Hematopoietic multipotent progenitor cell treated with erythropoietin and hydrocortisone succinate and interleukin-3 and kit ligand, for 15 days (in vitro differentiated cells): Measurements from ENCODE around the gene TRPC6.
"Not testable (repeated sequence)": the region's sequence is repeated elsewhere in the genome, so short reads cannot be mapped to it uniquely, and the experiment has no call there.

Experiments used
- DNase-seq: peaks from one replicate; pipeline ENCODE4 v3.0.0-alpha.2; 2015; ENCODE audit warnings: low spot score

TRPC6 gene

GRCh38 chr11:101521821-101522220 is 62.0 kb downstream of the TRPC6 start:
- no peak for DNase-seq

GRCh38 chr11:101516546-101516945 is 67.3 kb downstream of the TRPC6 start:
- DNase-seq: no peak

- no peak for DNase-seq
These were observed 72.7 kb downstream of the TRPC6 start for GRCh38 chr11:101511065-101511464.

GRCh38 chr11:101510591-101510990 is 73.2 kb downstream of the TRPC6 start:
- DNase-seq: no peak

- DNase-seq: no peak
These were observed 73.9 kb downstream of the TRPC6 start for GRCh38 chr11:101509922-101510321.

- no peak for DNase-seq
These were observed 75.4 kb downstream of the TRPC6 start for GRCh38 chr11:101508370-101508769.

- DNase-seq: no peak
These were observed 84.9 kb downstream of the TRPC6 start for GRCh38 chr11:101498891-101499290.

GRCh38 chr11:101497291-101497690 is 86.5 kb downstream of the TRPC6 start:
- DNase-seq: no peak

GRCh38 chr11:101487775-101488174 is 96.0 kb downstream of the TRPC6 start:
- DNase-seq: no peak

GRCh38 chr11:101482556-101483124 is 101.2 kb downstream of the TRPC6 start:
- DNase-seq: no peak

GRCh38 chr11:101478587-101479369 is 105.0 kb downstream of the TRPC6 start:
- DNase-seq: no peak

GRCh38 chr11:101477926-101478325 is 105.9 kb downstream of the TRPC6 start:
- no peak for DNase-seq

- DNase-seq: no peak
These were observed 107.6 kb downstream of the TRPC6 start for GRCh38 chr11:101476191-101476590.

GRCh38 chr11:101475699-101476098 is 108.1 kb downstream of the TRPC6 start:
- DNase-seq: no peak

- DNase-seq: no peak
These were observed 109.1 kb downstream of the TRPC6 start for GRCh38 chr11:101474666-101475065.

- no peak for DNase-seq
These were observed 112.8 kb downstream of the TRPC6 start for GRCh38 chr11:101470881-101471520.

GRCh38 chr11:101470419-101470818 is 113.4 kb downstream of the TRPC6 start:
- DNase-seq: no peak

GRCh38 chr11:101466352-101466751 is 117.5 kb downstream of the TRPC6 start:
- no peak for DNase-seq

GRCh38 chr11:101464388-101464787 is 119.4 kb downstream of the TRPC6 start:
- DNase-seq: not testable (repeated sequence)

GRCh38 chr11:101459020-101459419 is 124.8 kb downstream of the TRPC6 start:
- DNase-seq: no peak

- DNase-seq: no peak
These were observed 125.6 kb downstream of the TRPC6 start for GRCh38 chr11:101458161-101458560.

- DNase-seq: no peak
These were observed 127.0 kb downstream of the TRPC6 start for GRCh38 chr11:101456812-101457211.

GRCh38 chr11:101453682-101454081 is 130.1 kb downstream of the TRPC6 start:
- DNase-seq: no peak
